Mesothelial cell of epicardium (in vitro differentiated cells): ENCODE measurements around the gene ZDHHC14. TPM values are rescaled to one million over a fixed set of nuclear protein-coding genes. Genes with fewer than 3 reads are reported as not detected.

Source experiments
- DNase-seq, 2 experiments: peaks; one replicate each; pipeline ENCODE4 v3.0.0; 2021; ENCODE audit warnings: low spot score in 2 of 2; ENCODE audit not compliant: unreplicated experiment in 2 of 2
- H3K27ac Mint-ChIP-seq: 2 replicates; pipeline ENCODE4 v1.8.0; 2021; ENCODE audit warnings: mixed read lengths
- H3K27me3 Mint-ChIP-seq: 2 replicates; pipeline ENCODE4 v1.8.0; 2021; ENCODE audit warnings: low read depth, mixed read lengths
- H3K36me3 Mint-ChIP-seq: 2 replicates; pipeline ENCODE4 v1.8.0; 2021; ENCODE audit warnings: mixed read lengths
- H3K4me1 Mint-ChIP-seq: 2 replicates; pipeline ENCODE4 v1.8.0; 2021; ENCODE audit warnings: mixed read lengths
- H3K4me3 Mint-ChIP-seq: 2 replicates; pipeline ENCODE4 v1.8.0; 2021; ENCODE audit warnings: mild to moderate bottlenecking, moderate library complexity, mixed read lengths
- H3K9me3 Mint-ChIP-seq: 2 replicates; pipeline ENCODE4 v1.8.0; 2021; ENCODE audit warnings: mixed read lengths
- microRNA-seq: library from miRNA; unstranded; fragments of <30 nt; microRNA quantifications from one replicate; pipeline ENCODE4 v1.2.0, GENCODE V29; 2021; ENCODE audit warnings: inconsistent platforms, mixed read lengths
- total RNA-seq: library from RNA; stranded (reverse); gene quantifications from 3 replicates; pipeline ENCODE4 v1.2.1, GENCODE V29; 2021
- TF ChIP-seq, protein P1 (sequence below): fragments of 200-600 bp; sonication (generic); IDR thresholded peaks from one replicate; pipeline ENCODE4 v1.5.0; 2021; ENCODE audit warnings: antibody characterized with exemption; ENCODE audit not compliant: unreplicated experiment

Gene ZDHHC14
- total RNA-seq, 1 donor from 2014 or later: 11.3 TPM

DNA sequence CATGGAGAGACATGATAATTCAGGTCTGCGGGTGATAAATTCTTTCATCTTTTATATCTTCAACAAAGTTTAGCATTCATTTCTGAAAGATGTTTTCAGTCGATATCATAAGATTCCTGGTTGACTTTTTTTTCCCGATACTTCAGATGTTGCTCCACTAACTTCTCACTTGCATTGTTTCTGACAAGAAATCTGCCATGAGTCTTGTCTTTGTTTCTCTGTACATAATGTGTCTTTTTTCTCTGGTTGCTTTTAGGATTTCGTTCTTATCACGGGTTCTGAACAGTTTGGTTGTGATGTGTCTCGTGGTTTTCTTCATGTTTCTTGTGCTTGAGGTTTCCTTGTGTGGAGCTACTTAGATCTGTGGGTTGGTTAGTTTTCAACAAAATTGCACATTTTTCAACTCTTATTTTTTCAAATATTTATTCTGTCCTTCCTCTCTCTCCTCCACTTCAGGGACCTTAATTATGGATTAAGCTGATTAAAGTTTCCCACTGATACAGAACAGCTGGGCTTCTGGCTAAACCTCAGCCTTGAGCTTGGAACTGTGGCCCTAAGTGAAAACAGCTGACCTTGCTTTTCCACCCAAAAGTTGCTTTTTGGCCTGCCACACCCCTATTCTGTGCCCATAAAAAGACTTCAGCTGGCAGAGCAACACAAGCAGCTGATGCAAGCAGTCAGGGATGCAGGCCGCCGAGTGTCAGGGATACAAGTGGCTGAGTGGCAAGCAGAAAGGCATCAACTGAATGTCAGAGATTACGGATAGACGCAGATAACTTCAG is 344.2 kb downstream of the ZDHHC14 start:
- Mint-ChIP-seq H3K27ac (no peak overlapping the region), H3K27me3 (no peaks in the 10 kb centered on the region), H3K36me3 (peaks cover 13% of the 10 kb centered on the region), H3K4me1 (peaks cover 9% of the 10 kb centered on the region), H3K9me3 (peaks cover 20% of the 10 kb centered on the region), H3K4me3 (no peak overlapping the region)
- TF ChIP-seq, protein P1, sequence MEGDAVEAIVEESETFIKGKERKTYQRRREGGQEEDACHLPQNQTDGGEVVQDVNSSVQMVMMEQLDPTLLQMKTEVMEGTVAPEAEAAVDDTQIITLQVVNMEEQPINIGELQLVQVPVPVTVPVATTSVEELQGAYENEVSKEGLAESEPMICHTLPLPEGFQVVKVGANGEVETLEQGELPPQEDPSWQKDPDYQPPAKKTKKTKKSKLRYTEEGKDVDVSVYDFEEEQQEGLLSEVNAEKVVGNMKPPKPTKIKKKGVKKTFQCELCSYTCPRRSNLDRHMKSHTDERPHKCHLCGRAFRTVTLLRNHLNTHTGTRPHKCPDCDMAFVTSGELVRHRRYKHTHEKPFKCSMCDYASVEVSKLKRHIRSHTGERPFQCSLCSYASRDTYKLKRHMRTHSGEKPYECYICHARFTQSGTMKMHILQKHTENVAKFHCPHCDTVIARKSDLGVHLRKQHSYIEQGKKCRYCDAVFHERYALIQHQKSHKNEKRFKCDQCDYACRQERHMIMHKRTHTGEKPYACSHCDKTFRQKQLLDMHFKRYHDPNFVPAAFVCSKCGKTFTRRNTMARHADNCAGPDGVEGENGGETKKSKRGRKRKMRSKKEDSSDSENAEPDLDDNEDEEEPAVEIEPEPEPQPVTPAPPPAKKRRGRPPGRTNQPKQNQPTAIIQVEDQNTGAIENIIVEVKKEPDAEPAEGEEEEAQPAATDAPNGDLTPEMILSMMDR: no peak
- DNase-seq: no peak

DNA sequence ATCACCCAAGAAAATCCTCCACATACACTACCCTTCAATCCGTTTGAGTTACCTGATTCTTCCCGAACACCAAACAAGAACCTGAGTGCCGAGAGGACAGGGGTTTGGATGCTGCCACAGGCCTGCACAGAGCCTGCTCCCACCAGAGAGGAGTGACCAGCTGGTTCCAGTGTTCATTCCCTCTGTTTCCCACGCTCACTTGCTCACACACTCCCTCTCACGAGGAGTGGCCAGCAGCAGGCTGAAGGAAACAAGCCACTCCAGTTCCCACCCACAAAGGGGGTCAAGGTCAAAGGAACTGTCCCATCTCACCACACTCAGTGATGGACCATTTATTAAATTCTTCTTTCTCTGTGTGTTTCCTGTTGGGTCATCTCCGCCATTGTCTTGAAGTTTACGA is 344.8 kb downstream of the ZDHHC14 start:
- DNase-seq: no peak
- no peak overlapping the region for H3K4me3 Mint-ChIP-seq
- H3K9me3 Mint-ChIP-seq: peaks cover 20% of the 10 kb centered on the region
- H3K27me3 Mint-ChIP-seq: no peaks in the 10 kb centered on the region
- H3K36me3 Mint-ChIP-seq: peaks cover 13% of the 10 kb centered on the region
- H3K4me1 Mint-ChIP-seq: peaks cover 9% of the 10 kb centered on the region
- TF ChIP-seq, protein P1: no peak
- no peak overlapping the region for H3K27ac Mint-ChIP-seq

DNA sequence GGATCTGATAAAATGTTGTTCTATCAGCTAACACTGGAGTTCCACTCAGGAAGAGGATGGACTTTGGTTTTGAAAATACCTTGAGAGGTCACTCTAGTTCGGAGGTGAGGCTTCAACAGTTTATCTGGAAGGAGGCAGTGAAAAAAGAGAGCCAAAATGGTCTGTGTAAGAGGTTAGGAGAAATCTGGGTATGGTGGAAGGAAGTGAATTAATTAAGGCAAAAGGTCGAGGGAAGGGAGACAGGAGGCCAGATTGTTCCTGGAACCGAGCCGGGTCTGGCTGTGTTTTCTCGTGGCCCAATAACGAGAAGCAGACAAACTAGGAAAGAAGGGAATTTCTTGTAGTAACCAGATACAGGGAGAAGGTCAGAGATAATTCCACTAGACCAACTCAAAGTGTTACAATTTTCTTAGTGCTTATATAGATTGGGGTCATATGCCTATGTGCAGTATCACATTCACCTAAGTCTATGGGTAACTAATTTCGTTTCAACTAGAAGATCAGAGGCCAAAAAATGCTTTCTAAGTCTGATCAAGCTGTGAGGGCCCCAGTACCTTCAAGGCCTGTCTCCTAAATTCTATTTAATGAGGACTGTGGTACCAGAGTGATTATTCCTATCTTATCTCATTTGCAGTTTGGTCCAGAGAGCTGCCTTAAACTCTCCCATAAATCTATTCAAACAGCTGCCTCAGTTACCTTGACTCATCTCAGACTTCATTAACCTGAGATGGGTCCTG is 346.1 kb downstream of the ZDHHC14 start:
- peaks cover 20% of the 10 kb centered on the region for H3K9me3 Mint-ChIP-seq
- peaks cover 13% of the 10 kb centered on the region for H3K36me3 Mint-ChIP-seq

More for the DNA sequence above, 346.1 kb downstream of the ZDHHC14 start:
- Mint-ChIP-seq H3K27me3 (no peaks in the 10 kb centered on the region), H3K4me1 (peaks cover 9% of the 10 kb centered on the region), H3K4me3 (no peak overlapping the region), H3K27ac (no peak overlapping the region)
- TF ChIP-seq, protein P1: no peak
- no peak for DNase-seq

Small RNAs within 50 kb of the gene (microRNA-seq; reads per million reads assigned to microRNA genes)
- not detected for gene MIR3692

Other genes with a start within 250 kb of the ZDHHC14 start
- gene TMEM242, start 57.7 kb upstream of the ZDHHC14 start, total RNA-seq: 12.3 to 13.3 TPM (median 13.0 TPM) in 3 replicates